Gastrocnemius medialis (tissue), 4 donors: ENCODE measurements around the gene NOL12. TPM values are rescaled to one million over a fixed set of nuclear protein-coding genes. Genes with fewer than 3 reads are reported as not detected.

Source experiments
- ATAC-seq, 2 donors: fragments of 150-250 bp; one replicate each; pipeline ENCODE4 v1.9.1; 2016
- DNase-seq, 2 donors: peaks; one replicate each; pipeline ENCODE4 v3.0.0-alpha.2; 2019
- H3K27ac ChIP-seq, 4 donors: fragments of 200-600 bp; sonication (generic); 1 replicate in 1 of 4; 2 replicates in 3 of 4; pipeline ENCODE4 v1.5.1; 2016 to 2018; ENCODE audit warnings: mild to moderate bottlenecking in 2 of 4, moderate library complexity in 1 of 4
- H3K27me3 ChIP-seq, 3 donors: fragments of 200-600 bp; sonication (generic) in 2 of 3; 1 replicate in 1 of 3; 2 replicates in 2 of 3; pipeline versions ENCODE4 v1.5.1 to v1.6.0; 2016 to 2019; ENCODE audit warnings: mild to moderate bottlenecking in 1 of 3, moderate library complexity in 1 of 3
- H3K36me3 ChIP-seq, 2 donors: fragments of 200-600 bp; sonication (generic) in 1 of 2; one replicate each; pipeline ENCODE4 v1.5.1; 2017 to 2018
- H3K4me1 ChIP-seq, 2 donors: fragments of 200-600 bp; sonication (generic) in 1 of 2; one replicate each; pipeline ENCODE4 v1.5.1; 2016 to 2017; ENCODE audit warnings: mild to moderate bottlenecking in 2 of 2
- H3K4me3 ChIP-seq, 4 donors: fragments of 200-600 bp; sonication (generic) in 3 of 4; 1 replicate in 1 of 4; 2 replicates in 3 of 4; pipeline ENCODE4 v1.5.1; 2016 to 2019; ENCODE audit warnings: mild to moderate bottlenecking in 2 of 4
- H3K9me3 ChIP-seq, 3 donors: fragments of 200-600 bp; sonication (generic) in 2 of 3; 1 replicate in 1 of 3; 2 replicates in 2 of 3; pipeline ENCODE4 v1.5.1; 2016 to 2019
- POLR2A ChIP-seq, 2 donors: fragments of 450-650 bp; IDR thresholded peaks; one replicate each; pipeline ENCODE4 v1.6.1; 2017; ENCODE audit warnings: antibody characterized with exemption in 2 of 2, mild to moderate bottlenecking in 2 of 2, moderate library complexity in 2 of 2
- in situ Hi-C, 4 donors: fragments of 200-750 bp; cut with MboI; loops; one replicate each; pipeline versions ENCODE4 v1.15.0 to v1.8.0; 2017; ENCODE audit warnings: low sequenced_read_pairs in 4 of 4
- intact Hi-C: fragments of 100-400 bp; cut with DNase I; formaldehyde crosslinking; loops from one replicate; pipeline ENCODE4 v1.15.1; 2023; ENCODE audit warnings: low total_unique reads
- total RNA-seq, 4 donors: library from RNA; depleted of rRNA; stranded (reverse); fragments of >200 nt; gene quantifications; one replicate each; pipeline versions ENCODE4 v1.1.0 to v1.2.3, GENCODE V29; 2016
- TF ChIP-seq, protein P1 (sequence below), 5 experiments: fragments of 450-650 bp in 3 of 5; fragments of 200-600 bp in 2 of 5; sonication (generic) in 2 of 5; IDR thresholded peaks in 4 of 5; conservative IDR thresholded peaks in 1 of 5; 1 replicate in 4 of 5; 2 replicates in 1 of 5; pipeline ENCODE4 v1.5.1; 2016 to 2019; ENCODE audit warnings: antibody characterized with exemption in 5 of 5, mild to moderate bottlenecking in 3 of 5, moderate library complexity in 3 of 5

NOL12 gene
- total RNA-seq, 4 donors from 2014 or later = 10.0 to 21.7 (median 16.6) TPM

DNA sequence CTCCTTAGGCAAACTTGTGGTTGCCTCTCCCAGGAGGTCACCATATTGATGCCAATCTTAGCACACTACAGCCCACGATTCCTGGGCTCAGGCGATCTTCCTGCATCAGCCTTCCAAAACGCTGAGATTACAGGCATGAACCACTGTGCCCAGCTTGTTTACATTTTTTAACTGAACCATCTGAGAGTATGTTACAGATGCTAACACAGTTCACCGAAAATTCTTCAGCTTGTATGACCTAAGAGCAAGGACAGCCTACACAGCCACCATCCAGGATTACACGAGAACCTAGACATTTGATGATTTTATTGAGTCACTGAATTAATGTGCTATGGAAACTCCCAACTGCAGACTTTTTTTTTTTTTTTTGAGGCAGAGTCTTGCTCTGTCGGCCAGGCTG, 16.6 kb upstream of the NOL12 start:
- DNase-seq = no peak
- intact Hi-C loops (no loop called here), in situ Hi-C loops (no loop called here)
- Histone ChIP-seq H3K4me1 (peaks cover 12 to 20% of the 10 kb centered on the region in 2 donors), H3K4me3 (no peak overlapping the region), H3K27ac (no peak overlapping the region), H3K36me3 (no peaks in the 10 kb centered on the region), H3K27me3 (no peaks in the 10 kb centered on the region), H3K9me3 (no peaks in the 10 kb centered on the region)
- TF ChIP-seq POLR2A (IDR thresholded peaks at IDR 0.05) = no peak
- TF ChIP-seq, protein P1, sequence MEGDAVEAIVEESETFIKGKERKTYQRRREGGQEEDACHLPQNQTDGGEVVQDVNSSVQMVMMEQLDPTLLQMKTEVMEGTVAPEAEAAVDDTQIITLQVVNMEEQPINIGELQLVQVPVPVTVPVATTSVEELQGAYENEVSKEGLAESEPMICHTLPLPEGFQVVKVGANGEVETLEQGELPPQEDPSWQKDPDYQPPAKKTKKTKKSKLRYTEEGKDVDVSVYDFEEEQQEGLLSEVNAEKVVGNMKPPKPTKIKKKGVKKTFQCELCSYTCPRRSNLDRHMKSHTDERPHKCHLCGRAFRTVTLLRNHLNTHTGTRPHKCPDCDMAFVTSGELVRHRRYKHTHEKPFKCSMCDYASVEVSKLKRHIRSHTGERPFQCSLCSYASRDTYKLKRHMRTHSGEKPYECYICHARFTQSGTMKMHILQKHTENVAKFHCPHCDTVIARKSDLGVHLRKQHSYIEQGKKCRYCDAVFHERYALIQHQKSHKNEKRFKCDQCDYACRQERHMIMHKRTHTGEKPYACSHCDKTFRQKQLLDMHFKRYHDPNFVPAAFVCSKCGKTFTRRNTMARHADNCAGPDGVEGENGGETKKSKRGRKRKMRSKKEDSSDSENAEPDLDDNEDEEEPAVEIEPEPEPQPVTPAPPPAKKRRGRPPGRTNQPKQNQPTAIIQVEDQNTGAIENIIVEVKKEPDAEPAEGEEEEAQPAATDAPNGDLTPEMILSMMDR (IDR thresholded peaks at IDR 0.05 in 4 of 5, conservative IDR thresholded peaks at IDR 0.05 in 1 of 5) = no peak
- no peak for ATAC-seq

DNA sequence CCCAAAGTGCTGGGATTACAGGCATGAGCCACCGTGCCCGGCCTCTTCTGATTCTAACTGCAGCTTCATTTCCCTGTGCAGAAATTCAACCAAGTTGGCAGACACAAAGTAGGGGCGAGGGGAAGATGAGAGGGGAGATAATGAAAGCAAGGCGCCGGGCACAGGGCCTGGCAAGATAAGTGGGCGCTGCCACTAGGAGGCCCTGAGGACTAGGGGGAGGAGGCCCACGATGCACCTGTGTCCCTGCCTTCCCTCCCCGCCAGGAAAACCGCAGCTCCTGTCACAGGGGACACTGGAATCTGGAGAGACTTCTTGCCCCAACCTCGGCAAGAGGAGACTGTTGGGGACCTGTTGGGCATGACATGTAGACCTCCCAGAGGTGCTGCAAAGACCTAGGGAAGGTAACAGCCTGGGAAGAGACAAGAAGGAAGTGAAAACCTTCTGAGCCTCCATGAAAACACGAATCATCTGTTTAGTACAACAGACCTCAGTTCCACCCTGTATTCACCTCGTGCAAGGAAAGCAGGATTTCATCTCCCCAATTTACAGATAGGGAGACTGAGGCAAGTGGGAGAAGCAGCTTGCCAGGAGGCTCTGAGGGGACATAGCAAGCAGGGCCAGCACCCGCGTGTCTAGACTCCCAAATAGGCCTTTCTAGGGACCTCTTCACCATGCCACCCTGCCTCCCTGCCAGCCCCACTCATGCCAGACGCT, 13.8 kb upstream of the NOL12 start:
- Histone ChIP-seq H3K4me1 (peaks cover 24 to 36% of the 10 kb centered on the region in 2 donors), H3K4me3 (no peak overlapping the region), H3K27ac (no peak overlapping the region), H3K9me3 (no peaks in the 10 kb centered on the region), H3K36me3 (no peaks in the 10 kb centered on the region), H3K27me3 (no peaks in the 10 kb centered on the region)
- ATAC-seq = no peak
- no peak for DNase-seq
- intact Hi-C loops (no loop called here), in situ Hi-C loops (no loop called here)
- TF ChIP-seq, protein P1 (IDR thresholded peaks at IDR 0.05 in 4 of 5, conservative IDR thresholded peaks at IDR 0.05 in 1 of 5) = no peak
- no peak for TF ChIP-seq POLR2A (IDR thresholded peaks at IDR 0.05)

DNA sequence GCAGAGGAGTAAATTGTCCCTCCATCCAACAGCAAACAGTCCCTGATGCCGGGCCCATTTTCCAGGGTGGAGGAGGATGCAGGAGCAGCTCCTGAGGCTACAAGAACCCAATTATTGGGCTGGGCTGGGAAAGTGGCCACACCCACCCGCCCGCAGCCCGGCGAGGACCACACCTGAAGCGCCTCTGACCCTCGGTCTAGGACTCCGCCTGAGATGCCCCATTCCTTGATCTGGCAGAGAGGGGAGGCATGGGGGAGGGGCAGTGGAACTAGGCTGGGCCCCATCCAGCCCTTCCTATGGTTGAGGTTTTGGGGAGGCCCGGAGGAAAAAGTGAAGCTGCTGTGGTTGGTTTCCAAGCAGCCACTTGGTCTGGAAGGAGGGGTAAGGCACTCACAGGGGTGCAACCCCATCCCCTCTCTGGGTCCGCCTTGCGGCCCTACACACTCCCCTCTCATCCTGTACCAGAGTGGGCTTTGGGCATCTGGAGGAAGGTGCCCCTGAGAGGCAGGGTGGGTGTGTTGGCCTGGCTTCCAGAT, 13.2 kb upstream of the NOL12 start:
- peaks cover 30 to 41% of the 10 kb centered on the region in 2 donors for H3K4me1 ChIP-seq
- no peak for ATAC-seq
- H3K27me3 ChIP-seq = no peaks in the 10 kb centered on the region
- H3K9me3 ChIP-seq = no peaks in the 10 kb centered on the region
- peaks cover 0 to 5% of the 10 kb centered on the region in 2 donors for H3K36me3 ChIP-seq
- DNase-seq = no peak
- H3K4me3 ChIP-seq = no peak overlapping the region
- intact Hi-C loops = no loop called here
- H3K27ac ChIP-seq = peak overlapping the region; percentile 6 to 95 (median 90)
- in situ Hi-C loops = no loop called here
- TF ChIP-seq, protein P1 (IDR thresholded peaks at IDR 0.05 in 4 of 5, conservative IDR thresholded peaks at IDR 0.05 in 1 of 5) = no peak
- no peak for TF ChIP-seq POLR2A (IDR thresholded peaks at IDR 0.05)

DNA sequence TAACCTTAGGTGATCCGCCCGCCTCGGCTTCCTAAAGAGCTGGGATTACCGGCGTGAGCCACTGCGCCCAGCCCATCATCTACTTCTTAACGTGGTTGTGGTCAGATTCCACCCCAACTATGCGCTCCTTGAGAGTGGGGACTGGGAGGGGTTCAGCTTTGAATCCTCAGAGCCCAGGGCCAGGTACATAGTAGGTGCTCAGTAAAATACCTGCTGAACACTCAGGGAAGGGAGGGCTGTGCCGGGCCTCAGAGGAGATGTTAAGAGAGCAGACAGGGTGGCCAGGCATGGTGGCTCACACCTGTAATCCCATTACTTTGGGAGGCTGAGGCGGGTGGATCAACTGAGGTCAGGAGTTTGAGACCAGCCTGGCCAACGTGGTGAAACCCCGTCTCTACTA, 11.9 kb upstream of the NOL12 start:
- in situ Hi-C loops = no loop called here

More for the DNA sequence above, 11.9 kb upstream of the NOL12 start:
- ATAC-seq (no peak), DNase-seq (no peak)
- TF ChIP-seq, protein P1 (IDR thresholded peaks at IDR 0.05 in 4 of 5, conservative IDR thresholded peaks at IDR 0.05 in 1 of 5) = no peak
- TF ChIP-seq POLR2A (IDR thresholded peaks at IDR 0.05) = no peak
- Histone ChIP-seq H3K9me3 (no peaks in the 10 kb centered on the region), H3K4me3 (peak overlapping the region in 2 of 4 donors; percentile 43 to 71), H3K27me3 (no peaks in the 10 kb centered on the region), H3K36me3 (peaks cover 0 to 17% of the 10 kb centered on the region in 2 donors), H3K27ac (peak overlapping the region; percentile 88 to 95 (median 91)), H3K4me1 (peaks cover 33 to 40% of the 10 kb centered on the region in 2 donors)
- intact Hi-C loops = no loop called here
